Tibial nerve (tissue), 4 donors: ENCODE measurements around the gene CTSH.

Experiments used
- EP300 ChIP-seq, 2 donors: sonication (generic); formaldehyde crosslinking; IDR thresholded peaks; one replicate each; pipeline ENCODE4 v1.6.1; 2017; ENCODE audit warnings: antibody characterized with exemption in 2 of 2, mild to moderate bottlenecking in 1 of 2
- POLR2A ChIP-seq, 2 donors: fragments of 450-650 bp; IDR thresholded peaks; one replicate each; pipeline ENCODE4 v1.6.1; 2017; ENCODE audit warnings: antibody characterized with exemption in 2 of 2, mild to moderate bottlenecking in 2 of 2, moderate library complexity in 2 of 2
- TF ChIP-seq, protein P1 (sequence below), 5 experiments: fragments of 200-600 bp in 3 of 5; fragments of 450-650 bp in 2 of 5; sonication (generic) in 3 of 5; IDR thresholded peaks; one replicate each; pipeline ENCODE4 v1.5.1; 2016 to 2019; ENCODE audit warnings: antibody characterized with exemption in 5 of 5, mild to moderate bottlenecking in 3 of 5, moderate library complexity in 2 of 5

DNA sequence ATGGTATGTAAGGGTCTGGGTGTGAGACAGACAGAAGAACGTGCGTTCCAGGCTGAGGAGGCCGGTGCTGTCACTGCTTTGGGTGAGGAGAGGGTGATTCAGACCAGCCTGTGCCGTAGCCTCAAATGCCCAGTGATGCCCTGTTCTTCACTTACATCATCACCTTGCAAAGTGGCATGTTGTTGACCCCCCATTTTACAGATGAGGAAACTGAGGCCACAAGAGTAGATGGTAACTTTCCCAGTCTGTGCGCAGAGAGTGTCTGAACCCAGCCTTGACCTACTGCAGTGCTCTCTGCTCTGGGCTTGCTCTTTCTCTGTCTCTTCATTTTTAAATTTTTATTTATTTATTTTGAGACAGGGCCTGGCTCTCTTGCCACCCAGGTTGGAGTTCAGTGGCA lies 1.6 kb upstream of the CTSH start:
- TF ChIP-seq, protein P1, sequence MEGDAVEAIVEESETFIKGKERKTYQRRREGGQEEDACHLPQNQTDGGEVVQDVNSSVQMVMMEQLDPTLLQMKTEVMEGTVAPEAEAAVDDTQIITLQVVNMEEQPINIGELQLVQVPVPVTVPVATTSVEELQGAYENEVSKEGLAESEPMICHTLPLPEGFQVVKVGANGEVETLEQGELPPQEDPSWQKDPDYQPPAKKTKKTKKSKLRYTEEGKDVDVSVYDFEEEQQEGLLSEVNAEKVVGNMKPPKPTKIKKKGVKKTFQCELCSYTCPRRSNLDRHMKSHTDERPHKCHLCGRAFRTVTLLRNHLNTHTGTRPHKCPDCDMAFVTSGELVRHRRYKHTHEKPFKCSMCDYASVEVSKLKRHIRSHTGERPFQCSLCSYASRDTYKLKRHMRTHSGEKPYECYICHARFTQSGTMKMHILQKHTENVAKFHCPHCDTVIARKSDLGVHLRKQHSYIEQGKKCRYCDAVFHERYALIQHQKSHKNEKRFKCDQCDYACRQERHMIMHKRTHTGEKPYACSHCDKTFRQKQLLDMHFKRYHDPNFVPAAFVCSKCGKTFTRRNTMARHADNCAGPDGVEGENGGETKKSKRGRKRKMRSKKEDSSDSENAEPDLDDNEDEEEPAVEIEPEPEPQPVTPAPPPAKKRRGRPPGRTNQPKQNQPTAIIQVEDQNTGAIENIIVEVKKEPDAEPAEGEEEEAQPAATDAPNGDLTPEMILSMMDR (IDR thresholded peaks at IDR 0.05), result no peak
- TF ChIP-seq POLR2A (IDR thresholded peaks at IDR 0.05), result no peak
- TF ChIP-seq EP300 (IDR thresholded peaks at IDR 0.05), result no peak
